ENCODE data around the gene LRRC74A. TPM values are rescaled to one million over a fixed set of nuclear protein-coding genes. Genes with fewer than 3 reads are reported as not detected.
"Not testable (repeated sequence)": the region's sequence is repeated elsewhere in the genome, so short reads cannot be mapped to it uniquely, and the experiment has no call there.

The LRRC74A gene
- total RNA-seq, 1 experiment from 2014 or later = not detected

GRCh38 chr14:76877871-76878270, 51.7 kb downstream of the LRRC74A start:
- DNase-seq (ENCODE audit: low spot score) = no peak
- in situ Hi-C loops (cut with HindIII; ENCODE audit: low sequenced_read_pairs) = no loop called here

- DNase-seq (ENCODE audit: low spot score) = no peak
- in situ Hi-C loops (cut with HindIII; ENCODE audit: low sequenced_read_pairs) = no loop called here
Observed at GRCh38 chr14:76880449-76880848, 54.2 kb downstream of the LRRC74A start.

GRCh38 chr14:76881348-76881747, 55.1 kb downstream of the LRRC74A start:
- no peak for DNase-seq (ENCODE audit: low spot score)
- in situ Hi-C loops (cut with HindIII; ENCODE audit: low sequenced_read_pairs) = no loop called here

DNA sequence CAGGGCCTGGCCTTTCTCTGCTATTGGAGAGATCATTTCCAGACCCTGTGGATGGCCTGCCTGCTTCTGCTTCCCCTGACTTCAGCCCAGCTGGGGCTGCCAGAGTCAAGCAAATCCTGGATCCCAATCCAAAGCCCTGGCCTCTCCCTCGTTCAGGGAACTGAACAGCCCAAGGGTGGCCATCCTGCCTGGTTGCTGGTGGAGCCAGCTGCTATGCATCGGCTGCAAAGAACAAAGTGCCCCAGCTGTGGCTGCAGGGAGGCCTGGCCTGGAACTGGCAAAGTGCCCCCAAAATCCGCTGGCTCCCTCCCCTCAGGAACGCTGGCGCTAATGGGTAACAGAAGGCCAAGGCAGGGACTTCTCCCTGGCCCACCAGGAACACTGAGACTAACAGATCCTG, 56.4 kb downstream of the LRRC74A start:
- in situ Hi-C loops (cut with HindIII; ENCODE audit: low sequenced_read_pairs) = no loop called here
- no peak for DNase-seq (ENCODE audit: low spot score)

DNA sequence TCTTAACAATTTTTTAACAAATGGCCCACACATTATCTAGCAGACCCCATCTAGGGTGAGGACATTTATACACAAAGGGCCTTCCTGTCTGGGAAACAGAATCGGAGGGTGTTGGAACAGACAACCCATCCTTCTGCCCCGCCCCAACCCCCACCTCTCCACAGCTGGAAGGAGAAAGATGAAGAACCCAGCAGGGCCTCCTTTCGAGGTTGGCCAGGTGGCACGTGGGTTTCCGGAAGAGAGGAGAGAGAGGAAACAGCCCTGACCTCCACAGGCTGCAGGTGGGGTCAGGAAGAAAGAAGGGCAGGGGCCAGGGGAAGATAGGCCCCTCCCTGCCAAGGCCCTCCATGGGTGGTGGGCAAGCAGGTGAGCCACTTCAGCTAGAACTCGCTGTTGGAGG, 57.2 kb downstream of the LRRC74A start:
- in situ Hi-C loops (cut with HindIII; ENCODE audit: low sequenced_read_pairs) = no loop called here
- DNase-seq (ENCODE audit: low spot score) = no peak

DNA sequence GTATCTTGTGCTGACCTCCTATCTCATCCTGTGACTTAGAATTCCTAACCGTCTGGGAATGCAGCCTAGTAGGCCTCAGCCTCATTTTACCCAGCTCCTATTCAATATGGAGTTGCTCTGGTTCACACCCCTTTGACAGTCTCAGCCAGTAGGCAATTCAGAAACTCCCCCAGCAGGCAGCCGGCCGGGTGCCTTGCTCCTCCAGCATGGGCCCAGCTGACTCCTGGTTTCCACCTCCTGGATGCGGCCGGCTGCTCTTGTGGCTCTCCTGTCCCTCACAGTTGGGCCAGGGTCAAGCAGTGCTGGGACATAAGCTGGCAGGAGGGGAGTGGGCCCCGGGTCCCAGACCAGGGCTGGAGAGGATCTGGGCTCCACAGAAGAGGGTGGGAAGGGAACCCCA, 58.2 kb downstream of the LRRC74A start:
- no peak for DNase-seq (ENCODE audit: low spot score)
- in situ Hi-C loops (cut with HindIII; ENCODE audit: low sequenced_read_pairs) = no loop called here

DNA sequence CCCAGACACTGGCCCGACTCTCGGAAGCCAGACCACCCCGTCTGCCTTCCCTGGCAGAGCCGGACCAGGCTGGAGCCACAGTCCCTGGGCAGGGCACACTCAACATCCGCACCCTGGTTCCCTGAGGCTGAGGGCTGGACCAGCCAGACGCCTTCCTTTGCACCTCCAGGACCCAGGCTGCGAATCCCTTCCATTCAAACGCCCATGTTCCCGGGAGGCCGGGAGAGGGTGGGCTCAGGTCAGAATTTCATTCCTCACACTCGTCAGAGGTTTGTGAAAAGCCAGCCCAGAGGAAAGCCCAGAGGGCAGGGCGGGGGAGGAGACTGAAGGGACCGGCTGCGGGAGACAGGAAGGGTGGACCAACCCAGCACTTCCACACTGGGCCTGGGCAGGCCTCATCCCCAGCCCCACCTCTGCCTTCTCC, 58.7 kb downstream of the LRRC74A start:
- in situ Hi-C loops (cut with HindIII; ENCODE audit: low sequenced_read_pairs) = no loop called here
- DNase-seq (ENCODE audit: low spot score) = no peak

- in situ Hi-C loops (cut with HindIII; ENCODE audit: low sequenced_read_pairs) = no loop called here
- peak; percentile 38 for DNase-seq (ENCODE audit: low spot score)
Observed at GRCh38 chr14:76887191-76887590, 61.0 kb downstream of the LRRC74A start.

DNA sequence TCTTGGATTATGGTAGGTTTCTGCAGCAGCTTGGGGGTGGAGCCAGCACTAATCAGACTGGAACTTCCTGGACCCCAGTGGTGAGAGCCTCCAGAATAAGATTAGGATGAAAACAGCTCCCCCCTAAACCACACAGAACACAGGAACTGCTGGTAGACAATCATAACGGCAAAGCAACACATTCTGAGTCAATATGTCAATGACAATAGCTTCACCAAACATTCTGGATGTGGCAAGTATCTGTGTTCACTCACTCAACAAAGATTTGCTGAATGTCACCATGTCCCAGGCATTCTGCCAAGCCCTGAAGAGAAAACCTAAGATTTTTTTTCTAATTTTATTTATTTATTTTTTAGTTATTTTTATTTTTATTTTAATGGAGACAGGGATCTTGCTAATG, 65.2 kb downstream of the LRRC74A start:
- no peak for DNase-seq (ENCODE audit: low spot score)
- in situ Hi-C loops (cut with HindIII; ENCODE audit: low sequenced_read_pairs) = no loop called here

- in situ Hi-C loops (cut with HindIII; ENCODE audit: low sequenced_read_pairs) = no loop called here
- DNase-seq (ENCODE audit: low spot score) = no peak
Observed at GRCh38 chr14:76894308-76894707, 68.1 kb downstream of the LRRC74A start.

GRCh38 chr14:76898006-76898405, 71.8 kb downstream of the LRRC74A start:
- DNase-seq (ENCODE audit: low spot score); in situ Hi-C loops (cut with HindIII; ENCODE audit: low sequenced_read_pairs): not testable (repeated sequence)

GRCh38 chr14:76900682-76901081, 74.5 kb downstream of the LRRC74A start:
- in situ Hi-C loops (cut with HindIII; ENCODE audit: low sequenced_read_pairs) = no loop called here
- no peak for DNase-seq (ENCODE audit: low spot score)

DNA sequence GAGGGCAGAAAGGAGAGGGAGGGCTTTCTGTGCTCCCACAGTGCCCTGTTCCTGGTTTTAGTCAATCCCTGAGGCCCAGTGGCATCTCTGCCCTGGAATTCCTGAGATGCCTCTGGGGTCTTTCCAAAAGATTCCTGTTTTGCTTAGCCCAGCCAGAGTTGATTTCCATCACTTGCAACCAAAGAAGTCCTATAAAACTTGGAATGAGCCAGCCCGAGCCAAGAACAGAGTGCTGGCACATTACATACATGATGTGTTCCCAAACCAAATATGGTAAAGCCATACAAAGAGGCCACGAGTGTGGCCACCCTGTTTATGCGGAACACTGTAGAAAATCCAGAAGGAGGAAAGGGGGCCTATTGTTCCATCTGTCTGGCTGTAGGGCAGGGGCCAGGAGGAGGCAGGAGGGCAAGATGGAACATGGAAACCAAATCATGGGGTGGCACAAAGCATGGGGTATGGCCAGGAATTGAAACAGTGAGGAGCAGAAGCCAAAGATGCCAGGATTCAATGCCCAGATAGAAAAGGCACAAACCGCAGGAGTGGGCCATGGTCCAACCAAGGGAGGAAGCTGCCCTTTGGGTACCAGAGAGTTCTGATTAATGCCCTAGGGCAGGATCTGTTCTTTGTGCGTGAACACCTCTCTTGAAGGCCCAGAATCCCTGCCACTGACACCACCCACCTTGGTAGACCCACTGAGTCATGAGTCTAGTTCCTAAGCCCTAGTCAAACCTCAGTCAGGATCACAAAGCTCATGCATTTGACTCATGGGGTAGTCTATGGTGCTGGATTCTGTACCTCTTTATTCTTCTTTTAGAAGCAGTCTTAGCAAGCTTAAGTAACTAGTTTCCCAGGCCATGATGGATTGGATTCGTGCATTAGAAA, 75.2 kb downstream of the LRRC74A start:
- DNase-seq (ENCODE audit: low spot score) = peak; percentile 75

GRCh38 chr14:76902591-76902990, 76.4 kb downstream of the LRRC74A start:
- no peak for DNase-seq (ENCODE audit: low spot score)
- in situ Hi-C loops (cut with HindIII; ENCODE audit: low sequenced_read_pairs) = no loop called here

More for the DNA sequence above, 75.2 kb downstream of the LRRC74A start:
- in situ Hi-C loops (cut with HindIII; ENCODE audit: low sequenced_read_pairs) = no loop called here

GRCh38 chr14:76904100-76904739, 78.0 kb downstream of the LRRC74A start:
- DNase-seq (ENCODE audit: low spot score) = no peak
- in situ Hi-C loops (cut with HindIII; ENCODE audit: low sequenced_read_pairs) = no loop called here

DNA sequence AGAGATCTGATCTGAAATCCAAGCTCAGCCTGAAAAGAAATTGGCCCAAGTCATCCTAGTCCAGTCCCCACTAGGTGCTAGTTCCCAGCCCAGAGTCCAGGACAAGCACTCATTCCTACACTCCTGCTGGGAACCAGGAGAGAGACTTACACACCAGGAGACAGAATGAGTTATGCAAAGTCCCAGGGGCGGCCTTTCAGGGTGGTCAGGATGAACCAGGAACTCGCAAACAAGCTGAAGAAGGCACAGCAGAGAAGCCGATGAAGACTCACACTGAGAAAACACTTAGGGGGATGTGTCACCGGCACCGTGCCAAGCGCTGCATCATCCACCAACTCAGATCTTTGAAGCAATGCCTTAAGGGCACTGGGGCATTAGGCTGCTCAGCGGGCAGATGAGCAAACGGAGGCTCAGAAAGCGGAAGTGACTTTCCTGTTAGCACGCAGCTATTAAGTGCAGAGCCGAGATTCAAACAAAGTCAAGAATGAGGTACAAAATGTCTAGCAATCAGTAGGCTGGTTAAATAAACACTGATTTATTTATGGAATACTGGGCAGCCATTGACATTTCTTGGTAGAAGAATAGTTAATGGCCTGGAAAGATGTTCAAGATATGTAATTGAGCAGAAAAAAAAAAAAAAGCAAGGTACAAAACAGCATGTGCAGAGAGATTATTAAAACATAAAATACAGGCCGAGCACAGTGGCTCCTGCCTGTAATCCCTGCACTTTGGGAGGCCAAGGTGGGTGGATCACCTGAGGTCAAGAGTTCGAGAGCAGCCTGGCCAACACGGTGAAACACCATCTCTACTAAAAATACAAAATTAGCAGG, 78.7 kb downstream of the LRRC74A start:
- DNase-seq (ENCODE audit: low spot score) = no peak
- in situ Hi-C loops (cut with HindIII; ENCODE audit: low sequenced_read_pairs) = no loop called here

DNA sequence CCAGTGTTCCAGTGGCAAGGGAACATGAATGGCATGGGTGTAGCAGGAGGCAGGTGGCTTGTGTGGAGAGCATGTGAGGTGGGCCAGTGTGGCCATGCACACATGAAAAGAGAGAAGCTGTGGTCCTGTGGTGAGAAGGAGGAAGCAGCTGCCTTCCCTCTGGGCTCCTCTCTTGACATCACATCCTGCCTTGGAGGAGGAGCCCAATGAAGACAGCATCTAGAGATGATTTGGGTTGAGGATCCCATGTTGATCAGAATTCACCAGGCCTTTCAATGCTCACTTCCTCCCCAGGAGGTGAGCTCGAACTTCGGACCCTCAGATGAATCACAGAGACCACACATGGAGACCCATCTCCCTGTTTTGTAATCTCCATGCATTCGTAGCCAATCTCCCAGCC, 82.6 kb downstream of the LRRC74A start:
- in situ Hi-C loops (cut with HindIII; ENCODE audit: low sequenced_read_pairs) = no loop called here
- DNase-seq (ENCODE audit: low spot score) = no peak

GRCh38 chr14:76909266-76909665, 83.1 kb downstream of the LRRC74A start:
- in situ Hi-C loops (cut with HindIII; ENCODE audit: low sequenced_read_pairs) = no loop called here
- DNase-seq (ENCODE audit: low spot score) = no peak

DNA sequence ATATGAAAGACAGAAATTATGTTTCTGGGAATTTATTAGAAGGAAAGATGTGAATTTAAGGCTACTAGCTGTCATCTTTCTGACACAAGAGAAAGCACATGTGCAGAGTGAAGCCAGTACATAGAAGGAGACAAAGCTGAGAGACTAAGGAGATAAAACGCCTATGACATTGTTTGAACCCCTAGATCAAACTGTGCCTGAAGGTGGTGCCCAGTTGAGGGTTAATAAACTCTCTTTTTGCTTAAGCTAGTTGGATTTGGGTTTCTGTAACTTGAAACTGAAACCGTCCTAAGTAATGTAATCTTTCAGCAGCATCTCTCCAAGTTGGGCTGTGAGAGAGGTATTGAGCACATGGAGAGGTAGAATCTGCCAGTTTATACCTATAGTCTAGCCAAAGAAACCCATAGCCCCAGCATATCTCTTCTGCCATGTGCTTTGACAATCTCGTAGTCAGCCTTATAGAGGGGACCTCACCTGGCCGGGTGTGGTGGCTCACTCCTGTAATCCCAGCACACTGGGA, 84.2 kb downstream of the LRRC74A start:
- no peak for DNase-seq (ENCODE audit: low spot score)
- in situ Hi-C loops (cut with HindIII; ENCODE audit: low sequenced_read_pairs) = no loop called here

- in situ Hi-C loops (cut with HindIII; ENCODE audit: low sequenced_read_pairs) = no loop called here
- no peak for DNase-seq (ENCODE audit: low spot score)
Observed at GRCh38 chr14:76911473-76911872, 85.3 kb downstream of the LRRC74A start.
